ENCODE results near the gene THRA.

Gene THRA

DNA sequence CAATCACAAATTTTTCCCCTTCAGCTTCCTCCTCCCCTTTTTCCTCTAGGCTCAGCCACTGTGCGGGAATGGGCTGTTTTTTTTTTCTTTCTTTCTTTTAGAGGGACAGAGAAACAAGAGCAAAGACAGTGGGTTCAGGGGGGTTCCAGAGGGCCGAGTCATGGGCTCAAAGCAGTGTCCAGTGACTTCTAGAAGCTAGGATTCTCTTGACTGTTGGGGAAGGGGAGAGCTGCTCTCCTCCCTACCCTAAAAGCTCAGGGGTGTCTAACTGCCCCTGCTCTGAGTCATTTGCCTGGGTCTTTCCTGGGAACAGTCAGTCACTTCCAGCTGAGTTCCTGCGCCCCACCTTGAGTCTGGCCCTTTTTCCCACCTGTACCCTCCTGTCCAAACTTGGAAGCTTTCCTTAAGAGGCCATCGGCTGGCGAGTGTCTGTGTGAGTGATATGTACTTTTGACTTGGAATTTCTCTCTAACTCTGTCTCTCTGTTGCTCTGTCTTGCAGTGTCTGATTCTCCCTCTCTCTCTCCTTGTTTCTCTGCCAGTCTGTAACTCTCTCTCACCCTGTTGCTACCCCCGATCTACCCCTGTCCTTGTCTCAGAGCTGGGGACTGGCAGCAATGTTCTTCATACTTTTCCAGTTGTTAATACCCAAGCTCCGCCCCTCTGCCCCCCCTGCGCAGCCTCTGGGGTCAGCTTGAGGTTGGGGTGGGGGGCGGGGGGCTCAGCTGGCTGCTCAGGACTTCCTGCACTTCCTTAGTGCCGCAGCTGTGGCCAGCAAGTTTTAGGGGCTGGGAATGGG, 2.4 kb downstream of the THRA start:
- DNase-seq (ENCODE audit: low spot score): no peak

GRCh38 chr17:40065769-40066510, 3.2 kb downstream of the THRA start:
- no peak for DNase-seq (ENCODE audit: low spot score)

DNA sequence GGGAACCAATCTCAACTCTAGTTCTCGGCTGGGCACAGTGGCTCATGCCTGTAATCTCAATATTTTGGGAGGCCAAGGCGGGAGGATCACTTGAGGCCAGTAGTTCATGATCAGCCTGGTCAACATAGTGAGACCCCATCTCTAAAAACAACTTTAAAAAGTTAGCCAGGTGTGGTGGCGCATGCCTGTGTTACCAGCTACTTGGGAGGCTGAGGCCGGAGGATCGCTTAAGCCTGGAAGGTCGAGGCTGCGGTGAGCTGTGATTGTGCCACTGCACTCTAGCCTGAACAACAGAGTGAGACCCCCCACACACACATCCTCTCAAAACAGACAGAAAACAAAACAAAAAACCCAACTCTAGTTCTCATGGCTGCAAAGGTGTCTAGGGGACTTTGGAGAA, 4.9 kb downstream of the THRA start:
- no peak for DNase-seq (ENCODE audit: low spot score)

GRCh38 chr17:40068129-40068581, 5.4 kb downstream of the THRA start:
- no peak for DNase-seq (ENCODE audit: low spot score)

GRCh38 chr17:40068584-40068916, 5.8 kb downstream of the THRA start:
- no peak for DNase-seq (ENCODE audit: low spot score)

GRCh38 chr17:40068917-40069750, 6.4 kb downstream of the THRA start:
- DNase-seq (ENCODE audit: low spot score): peak; percentile 82

DNA sequence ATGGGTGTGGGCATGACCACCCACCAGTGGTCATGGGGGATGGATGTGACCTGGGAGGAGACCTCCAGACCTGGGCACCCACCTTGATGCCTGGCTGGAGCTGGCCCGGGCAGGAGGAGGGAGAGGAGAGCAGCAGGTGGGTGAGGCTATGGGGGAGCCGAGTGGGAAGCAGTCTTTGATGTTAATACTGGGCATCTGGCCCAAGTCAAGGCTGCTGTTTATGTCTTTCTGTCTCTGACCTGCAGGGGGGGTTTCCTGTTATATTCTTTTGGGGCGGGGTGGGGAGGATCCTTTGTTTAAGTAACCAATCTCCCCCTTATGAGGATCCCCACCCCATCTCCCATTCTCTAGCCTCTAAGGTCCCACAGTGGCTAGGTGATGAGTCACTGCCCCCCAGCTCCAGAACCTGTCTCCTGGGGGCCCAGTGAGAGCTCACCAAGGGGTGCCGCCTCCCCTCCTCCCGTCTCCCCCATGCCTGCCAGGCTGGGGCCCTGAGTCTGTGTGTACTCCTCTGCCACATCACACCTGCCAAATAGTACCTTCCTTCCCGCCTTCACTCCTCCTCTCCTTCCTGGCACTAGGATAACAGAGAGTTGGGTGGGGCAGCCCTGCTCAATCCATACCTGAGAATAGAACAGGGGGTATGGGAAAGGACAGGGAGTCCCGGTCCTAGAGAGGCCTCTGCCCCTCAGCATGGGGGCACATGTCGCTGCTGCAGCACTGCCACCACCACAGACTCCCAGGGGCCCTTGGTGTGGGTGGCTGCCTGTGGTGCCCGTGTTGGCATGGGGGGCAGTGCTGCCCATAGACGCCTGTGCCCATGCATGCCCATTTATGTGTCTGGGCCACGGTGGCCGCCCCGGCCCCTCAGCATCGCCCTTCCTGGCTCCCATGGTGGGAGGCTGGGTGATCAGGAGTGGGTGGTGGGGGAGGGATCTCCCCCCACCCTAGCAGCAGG, 7.3 kb downstream of the THRA start:
- DNase-seq (ENCODE audit: low spot score): peak; percentile 55

- DNase-seq (ENCODE audit: low spot score): no peak
Observed at GRCh38 chr17:40070709-40071312, 8.0 kb downstream of the THRA start.

DNA sequence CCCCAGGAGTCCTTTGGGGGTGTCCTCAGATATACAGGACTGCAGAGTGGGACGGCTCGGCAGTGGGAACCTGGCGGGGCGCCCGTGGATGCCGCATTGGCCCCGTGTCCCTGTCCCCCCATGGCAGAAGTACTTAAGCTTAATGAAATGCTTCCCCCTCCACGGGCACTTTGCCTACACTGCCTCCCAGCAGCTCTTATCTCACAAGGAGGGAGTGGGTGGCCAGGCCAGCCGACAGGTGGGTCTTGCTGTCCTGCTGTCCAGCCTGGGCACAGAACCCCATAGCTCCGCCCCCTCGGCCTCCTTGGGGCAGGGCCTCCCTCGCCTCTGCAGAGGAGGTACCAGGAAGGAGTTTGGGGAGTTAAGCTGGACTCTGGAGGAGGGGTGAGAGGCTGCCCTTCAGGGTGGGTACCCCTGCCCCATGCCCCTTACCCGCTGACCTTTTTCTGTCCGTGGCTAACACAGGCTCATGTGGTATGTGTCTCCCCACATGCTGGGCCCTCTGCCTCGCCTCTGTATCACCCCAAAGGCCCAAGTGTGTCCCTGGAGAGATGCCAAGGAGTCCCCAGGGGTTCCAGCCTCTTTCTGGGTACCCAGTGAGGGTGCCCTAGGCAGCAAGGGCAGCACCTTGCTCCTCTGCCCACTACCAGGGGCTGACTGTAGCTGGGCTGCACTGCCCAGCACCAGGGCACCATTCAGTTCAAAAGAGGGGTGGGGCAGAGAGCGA, 8.7 kb downstream of the THRA start:
- DNase-seq (ENCODE audit: low spot score): no peak

DNA sequence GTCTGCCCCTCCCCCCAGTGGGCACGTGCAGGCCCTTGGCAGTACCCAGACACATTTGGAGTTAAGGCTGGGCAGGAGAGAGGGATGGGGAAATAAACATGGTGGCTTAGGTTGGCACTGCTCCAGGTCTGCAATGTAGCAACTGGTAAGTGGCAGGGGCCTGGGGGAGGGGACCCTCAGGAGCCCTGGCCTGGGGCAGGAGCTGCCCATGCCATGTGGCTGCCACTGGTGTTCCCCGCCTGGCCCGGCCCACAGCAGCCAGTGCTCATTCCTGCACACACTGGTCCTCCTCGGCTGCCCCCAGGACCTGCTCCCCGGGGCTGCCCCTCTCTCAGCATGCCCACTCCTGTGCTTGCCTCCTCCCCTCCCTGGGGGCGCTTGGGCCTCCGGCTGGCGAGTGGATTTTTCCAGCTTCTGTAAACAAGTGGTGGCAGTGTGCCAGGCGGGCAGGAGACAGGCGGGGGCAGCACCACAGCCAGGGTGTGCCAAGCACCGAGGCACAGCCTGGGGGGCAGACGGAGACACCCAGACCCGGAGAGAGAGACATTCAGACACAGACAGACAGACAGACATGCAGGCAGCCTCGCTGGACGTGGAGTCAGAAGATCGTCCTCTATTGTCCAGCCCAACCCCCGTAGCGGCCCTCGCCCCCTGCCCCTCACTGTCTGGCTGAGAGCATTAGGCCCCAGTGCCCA, 9.4 kb downstream of the THRA start:
- no peak for DNase-seq (ENCODE audit: low spot score)

- no peak for DNase-seq (ENCODE audit: low spot score)
Observed at GRCh38 chr17:40072735-40073346, 10.1 kb downstream of the THRA start.

GRCh38 chr17:40073454-40074174, 10.8 kb downstream of the THRA start:
- no peak for DNase-seq (ENCODE audit: low spot score)

DNA sequence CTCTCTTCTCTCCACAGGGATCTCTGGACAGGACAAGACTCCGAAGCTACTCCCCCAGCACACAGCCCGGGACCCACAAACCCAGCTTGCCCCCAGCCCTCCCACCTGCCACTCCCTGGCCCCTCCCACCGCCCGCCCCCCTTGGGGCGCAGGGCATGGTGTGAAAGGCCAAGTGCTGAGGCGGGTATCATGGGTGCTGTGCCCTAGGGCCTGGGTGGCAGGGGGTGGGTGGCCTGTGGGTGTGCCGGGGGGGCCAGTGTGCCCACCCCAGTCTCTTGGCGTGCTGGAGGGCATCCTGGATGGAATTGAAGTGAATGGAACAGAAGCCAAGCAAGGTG, 11.4 kb downstream of the THRA start:
- DNase-seq (ENCODE audit: low spot score): no peak

DNA sequence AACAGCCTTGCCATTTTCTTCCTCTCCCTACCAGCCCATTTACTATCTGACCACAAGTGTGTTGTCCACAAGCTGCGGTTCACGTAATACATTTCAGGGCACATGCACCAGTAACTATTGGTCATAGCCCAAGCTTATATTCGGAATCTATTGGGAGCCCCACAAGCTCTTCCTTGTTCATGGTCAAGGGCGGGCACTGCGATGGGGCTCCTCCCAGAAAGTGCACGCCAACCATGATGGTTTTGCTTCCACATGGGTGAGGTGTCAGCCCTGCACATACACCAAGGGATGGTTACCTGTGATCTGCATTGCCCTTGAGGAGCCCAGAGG, 12.1 kb downstream of the THRA start:
- DNase-seq (ENCODE audit: low spot score): no peak

DNA sequence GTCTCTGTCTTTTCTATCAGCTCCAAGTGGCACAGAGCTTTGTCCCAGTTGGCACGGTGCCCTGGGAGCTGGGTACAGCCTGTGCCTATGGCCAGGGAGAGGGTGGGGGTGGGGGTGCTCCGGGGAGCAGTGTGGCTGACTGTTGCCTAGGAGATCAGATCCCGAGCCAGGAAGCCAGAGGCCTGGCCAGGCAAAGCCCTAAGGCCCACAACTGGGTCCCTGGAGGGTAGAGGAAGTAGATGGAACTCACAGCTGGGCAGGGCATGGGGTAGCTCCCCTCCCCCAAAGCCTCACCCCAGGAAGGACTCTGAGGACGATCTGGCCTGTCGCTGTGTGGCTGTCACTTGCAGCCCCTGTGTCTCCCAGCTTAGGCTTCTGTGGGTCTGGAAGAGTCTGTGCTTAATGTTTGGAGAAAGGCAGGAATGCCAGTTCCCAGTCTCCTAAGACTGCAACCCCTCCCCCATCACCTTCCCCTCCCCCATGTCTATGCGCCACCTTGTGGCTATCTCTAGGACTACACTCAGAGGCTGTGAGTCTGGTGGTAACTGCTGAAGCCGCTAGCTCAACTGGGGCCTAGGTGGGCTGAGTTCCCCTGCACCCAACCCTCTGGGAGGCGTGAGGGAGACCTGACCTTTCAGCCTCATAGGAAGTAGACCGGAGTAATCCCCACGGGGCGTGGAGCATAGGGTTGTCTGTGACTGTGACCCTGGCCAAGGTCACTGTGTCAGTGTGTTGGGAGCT, 12.6 kb downstream of the THRA start:
- peak; percentile 49 for DNase-seq (ENCODE audit: low spot score)

DNA sequence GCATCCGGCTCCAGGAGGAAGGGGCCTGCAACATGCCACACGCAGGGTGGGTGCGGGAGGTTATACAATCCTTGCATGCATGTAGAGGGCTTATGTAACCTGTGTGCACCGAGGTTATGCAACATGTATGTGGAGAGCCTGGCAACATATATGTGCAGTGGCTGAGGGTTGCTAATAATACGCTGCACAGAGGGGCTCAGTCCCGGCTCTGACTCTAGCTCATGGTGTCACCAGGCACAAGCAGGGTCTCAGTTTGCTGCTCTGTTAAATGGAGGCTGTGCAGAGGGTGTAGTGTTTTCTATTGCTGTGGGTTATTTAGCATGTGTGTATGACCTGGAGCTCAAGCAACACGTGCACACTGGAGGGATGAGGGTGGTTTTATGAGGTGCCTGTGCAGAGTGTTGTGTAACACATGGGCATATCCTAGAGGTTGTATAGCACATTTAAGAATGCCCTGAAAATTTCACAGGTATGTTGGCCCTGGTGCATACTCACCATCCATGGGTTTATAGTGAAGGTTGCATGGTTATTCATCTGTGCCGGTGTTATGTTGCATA, 13.3 kb downstream of the THRA start:
- DNase-seq (ENCODE audit: low spot score): no peak

DNA sequence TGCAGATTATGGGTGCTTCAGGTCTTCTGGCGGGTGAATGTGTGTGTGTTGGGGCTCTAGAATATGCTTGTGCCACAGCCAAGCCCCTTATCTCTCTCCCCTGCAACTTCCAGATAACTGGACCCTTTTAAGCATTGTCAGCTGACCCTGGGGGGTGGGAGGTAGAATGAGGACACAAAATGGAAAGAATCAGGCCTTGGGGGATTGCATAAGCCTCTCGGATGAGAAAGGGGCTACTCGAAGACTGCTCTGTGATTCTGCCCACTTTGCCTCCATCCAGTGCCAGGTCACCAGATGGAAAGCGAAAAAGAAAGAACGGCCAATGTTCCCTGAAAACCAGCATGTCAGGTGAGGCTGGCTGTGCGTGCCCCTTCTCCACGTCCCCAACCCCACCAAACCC, 13.8 kb downstream of the THRA start:
- no peak for DNase-seq (ENCODE audit: low spot score)

GRCh38 chr17:40079545-40079944, 16.8 kb downstream of the THRA start:
- DNase-seq (ENCODE audit: low spot score): no peak
